ENCODE measurements around the gene RAD51B.
A peak's percentile ranks its signal among the peaks of the same experiment; 100 is the strongest.

The RAD51B gene

GRCh38 chr14:68260121-68260520 is 440.5 kb downstream of the RAD51B start:
- DNase-seq, result no peak

GRCh38 chr14:68261092-68261842 is 441.7 kb downstream of the RAD51B start:
- DNase-seq, result no peak

GRCh38 chr14:68262567-68262966 is 443.0 kb downstream of the RAD51B start:
- DNase-seq, result no peak

- DNase-seq, result no peak
Measured at GRCh38 chr14:68263563-68264259, 444.1 kb downstream of the RAD51B start.

GRCh38 chr14:68264260-68264569 is 444.6 kb downstream of the RAD51B start:
- DNase-seq, result no peak

- no peak for DNase-seq
Measured at GRCh38 chr14:68266998-68267397, 447.4 kb downstream of the RAD51B start.

- peak; percentile 44 for DNase-seq
Measured at GRCh38 chr14:68268197-68268596, 448.6 kb downstream of the RAD51B start.

- DNase-seq, result peak; percentile 20
Measured at GRCh38 chr14:68268719-68269118, 449.1 kb downstream of the RAD51B start.

- no peak for DNase-seq
Measured at GRCh38 chr14:68269136-68269927, 449.8 kb downstream of the RAD51B start.

GRCh38 chr14:68270342-68270741 is 450.8 kb downstream of the RAD51B start:
- no peak for DNase-seq

GRCh38 chr14:68271913-68272391 is 452.4 kb downstream of the RAD51B start:
- no peak for DNase-seq

- no peak for DNase-seq
Measured at GRCh38 chr14:68273413-68273812, 453.8 kb downstream of the RAD51B start.

GRCh38 chr14:68274725-68275124 is 455.1 kb downstream of the RAD51B start:
- peak; percentile 25 for DNase-seq

GRCh38 chr14:68278576-68279436 is 459.2 kb downstream of the RAD51B start:
- DNase-seq, result no peak

GRCh38 chr14:68279437-68279720 is 459.8 kb downstream of the RAD51B start:
- no peak for DNase-seq

GRCh38 chr14:68279777-68280233 is 460.2 kb downstream of the RAD51B start:
- no peak for DNase-seq

- no peak for DNase-seq
Measured at GRCh38 chr14:68281497-68281896, 461.9 kb downstream of the RAD51B start.

GRCh38 chr14:68282479-68283377 is 463.1 kb downstream of the RAD51B start:
- peak; percentile 76 for DNase-seq

GRCh38 chr14:68283378-68284123 is 464.0 kb downstream of the RAD51B start:
- DNase-seq, result peak; percentile 71

- DNase-seq, result no peak
Measured at GRCh38 chr14:68284333-68284732, 464.8 kb downstream of the RAD51B start.

GRCh38 chr14:68284834-68285233 is 465.3 kb downstream of the RAD51B start:
- DNase-seq, result no peak

All from CD4-positive, alpha-beta T cell treated with Interleukin-17A for 1 hour (primary cell).